WTC11 (cell line): ENCODE data around the gene PAK5. TPM values are rescaled to one million over a fixed set of nuclear protein-coding genes. Genes with fewer than 3 reads are reported as not detected.

ENCODE experiments used
- ATAC-seq: fragments of 200-7000 bp; cut with Tn5 transposase; 2 replicates; pipeline ENCODE4 v1.10.0; 2021; ENCODE audit warnings: mild to moderate bottlenecking, moderate library complexity
- CTCF ChIA-PET: fragments of 300-600 bp; sonication (Branson Sonifier 250); formaldehyde crosslinking; loops from one replicate; lab custom pipeline; 2021; ENCODE audit warnings: antibody characterized with exemption; lab: Charles Lee
- POLR2A ChIA-PET: fragments of 350-600 bp; sonication (Branson Sonifier 250); formaldehyde crosslinking; loops from one replicate; lab custom pipeline; 2021; ENCODE audit warnings: antibody characterized with exemption; lab: Charles Lee
- DNase-seq: peaks from one replicate; pipeline ENCODE4 v3.0.0; 2021; ENCODE audit warnings: low spot score
- H3K27ac Mint-ChIP-seq: 2 replicates; pipeline ENCODE4 v1.8.0; 2021; ENCODE audit warnings: mixed read lengths
- H3K27me3 Mint-ChIP-seq: 2 replicates; pipeline ENCODE4 v1.8.0; 2021; ENCODE audit warnings: low read depth, mild to moderate bottlenecking, moderate library complexity, mixed read lengths
- H3K36me3 Mint-ChIP-seq: 2 replicates; pipeline ENCODE4 v1.8.0; 2021; ENCODE audit warnings: mixed read lengths
- H3K4me1 Mint-ChIP-seq: 2 replicates; pipeline ENCODE4 v1.8.0; 2022; ENCODE audit warnings: mixed read lengths
- H3K4me3 Mint-ChIP-seq: 2 replicates; pipeline ENCODE4 v1.8.0; 2021; ENCODE audit warnings: mild to moderate bottlenecking, moderate library complexity, mixed read lengths
- H3K9me3 Mint-ChIP-seq: 2 replicates; pipeline ENCODE4 v1.8.0; 2021; ENCODE audit warnings: mixed read lengths
- MYBL2 ChIP-seq: sonication (generic); formaldehyde crosslinking; IDR thresholded peaks from 2 replicates; pipeline ENCODE4 v1.8.1; 2023; ENCODE audit warnings: mild to moderate bottlenecking, moderate library complexity, missing genetic modification reagents
- NFYB ChIP-seq: sonication (generic); formaldehyde crosslinking; conservative IDR thresholded peaks from 2 replicates; pipeline ENCODE4 v1.8.0; 2022; ENCODE audit warnings: low read depth, missing genetic modification reagents
- NR1H2 ChIP-seq: sonication (generic); formaldehyde crosslinking; IDR thresholded peaks from 2 replicates; pipeline ENCODE4 v1.9.0; 2021; ENCODE audit warnings: mild to moderate bottlenecking, moderate library complexity, missing genetic modification reagents
- RELA ChIP-seq: sonication (generic); formaldehyde crosslinking; IDR thresholded peaks from 2 replicates; pipeline ENCODE4 v1.8.1; 2022; ENCODE audit warnings: missing genetic modification reagents, mild to moderate bottlenecking, borderline replicate concordance
- SMAD3 ChIP-seq: sonication (generic); formaldehyde crosslinking; IDR thresholded peaks from 2 replicates; pipeline ENCODE4 v1.8.0; 2022; ENCODE audit warnings: missing genetic modification reagents, mild to moderate bottlenecking, borderline replicate concordance
- ZNF232 ChIP-seq: sonication (generic); formaldehyde crosslinking; IDR thresholded peaks from 2 replicates; pipeline ENCODE4 v1.8.0; 2022; ENCODE audit warnings: mild to moderate bottlenecking, missing genetic modification reagents
- ZNF396 ChIP-seq: fragments of 250-450 bp; sonication (Bioruptor Pico); IDR thresholded peaks from 2 replicates; pipeline ENCODE4 v1.8.0; 2021; ENCODE audit warnings: mild to moderate bottlenecking, moderate library complexity, borderline replicate concordance
- ZNF671 ChIP-seq: fragments of 250-450 bp; sonication (Bioruptor Pico); IDR thresholded peaks from 2 replicates; pipeline ENCODE4 v1.8.0; 2021; ENCODE audit warnings: mild to moderate bottlenecking
- total RNA-seq: library from RNA; stranded (reverse); gene quantifications from 3 replicates; pipeline ENCODE4 v1.2.3, GENCODE V29; 2021
- TF ChIP-seq, protein P1 (sequence below): sonication (generic); formaldehyde crosslinking; IDR thresholded peaks from 2 replicates; pipeline ENCODE4 v1.8.1; 2022; ENCODE audit warnings: mild to moderate bottlenecking, moderate library complexity, missing genetic modification reagents
- TF ChIP-seq, protein P2 (sequence below): sonication (generic); formaldehyde crosslinking; IDR thresholded peaks from 2 replicates; pipeline ENCODE4 v1.8.1; 2023; ENCODE audit warnings: mild to moderate bottlenecking, missing genetic modification reagents, moderate library complexity
- TF ChIP-seq, protein P3 (sequence below): sonication (generic); formaldehyde crosslinking; IDR thresholded peaks from 2 replicates; pipeline ENCODE4 v1.8.1; 2022; ENCODE audit warnings: missing genetic modification reagents, borderline replicate concordance
- TF ChIP-seq, protein P4 (sequence below): fragments of 250-450 bp; sonication (Bioruptor Pico); IDR thresholded peaks from 2 replicates; pipeline ENCODE4 v1.9.0; 2021; ENCODE audit warnings: mild to moderate bottlenecking, borderline replicate concordance

The PAK5 gene
- total RNA-seq, 1 experiment from 2014 or later: 0.31 TPM

DNA sequence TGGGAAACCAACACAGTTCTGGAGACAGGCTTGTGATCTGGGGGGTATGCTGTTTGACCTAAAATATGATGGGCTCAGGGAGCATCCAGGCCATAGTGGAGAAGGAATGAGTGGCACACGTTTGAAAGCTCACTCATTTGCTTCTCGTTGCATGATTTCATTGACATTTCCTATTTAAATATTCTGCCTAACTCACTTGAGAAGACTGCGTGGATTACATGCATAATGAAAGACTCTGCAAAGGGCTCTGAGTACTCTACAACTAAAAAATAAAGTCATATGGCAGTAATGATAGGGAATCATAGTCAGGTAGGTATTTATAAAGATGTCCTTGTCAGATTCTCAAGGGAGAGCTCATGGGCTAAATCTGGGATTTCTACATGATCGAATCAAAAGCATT, 206.6 kb downstream of the PAK5 start:
- Mint-ChIP-seq H3K27me3 (no peaks in the 10 kb centered on the region), H3K36me3 (no peaks in the 10 kb centered on the region), H3K4me3 (no peak overlapping the region), H3K4me1 (no peaks in the 10 kb centered on the region), H3K27ac (no peak overlapping the region), H3K9me3 (peaks cover 6% of the 10 kb centered on the region)
- CTCF ChIA-PET: interaction anchor here (1.0 to 1.1 kb wide), 2 partner anchors 251 to 271 kb away, joined by 3 read pairs; no protein-coding TSS in a partner anchor
- POLR2A ChIA-PET: no interaction called here
- DNase-seq (no peak), ATAC-seq (no peak)
- TF ChIP-seq ZNF232: no peak
- no peak for TF ChIP-seq ZNF396 (CRISPR knock-in tag)
- no peak for TF ChIP-seq RELA (CRISPR knock-in tag)
- no peak for TF ChIP-seq ZNF671 (CRISPR knock-in tag)
- TF ChIP-seq, protein P1, sequence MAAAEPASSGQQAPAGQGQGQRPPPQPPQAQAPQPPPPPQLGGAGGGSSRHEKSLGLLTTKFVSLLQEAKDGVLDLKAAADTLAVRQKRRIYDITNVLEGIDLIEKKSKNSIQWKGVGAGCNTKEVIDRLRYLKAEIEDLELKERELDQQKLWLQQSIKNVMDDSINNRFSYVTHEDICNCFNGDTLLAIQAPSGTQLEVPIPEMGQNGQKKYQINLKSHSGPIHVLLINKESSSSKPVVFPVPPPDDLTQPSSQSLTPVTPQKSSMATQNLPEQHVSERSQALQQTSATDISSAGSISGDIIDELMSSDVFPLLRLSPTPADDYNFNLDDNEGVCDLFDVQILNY (CRISPR knock-in tag): no peak
- no peak for TF ChIP-seq NFYB (CRISPR knock-in tag)
- TF ChIP-seq, protein P2, sequence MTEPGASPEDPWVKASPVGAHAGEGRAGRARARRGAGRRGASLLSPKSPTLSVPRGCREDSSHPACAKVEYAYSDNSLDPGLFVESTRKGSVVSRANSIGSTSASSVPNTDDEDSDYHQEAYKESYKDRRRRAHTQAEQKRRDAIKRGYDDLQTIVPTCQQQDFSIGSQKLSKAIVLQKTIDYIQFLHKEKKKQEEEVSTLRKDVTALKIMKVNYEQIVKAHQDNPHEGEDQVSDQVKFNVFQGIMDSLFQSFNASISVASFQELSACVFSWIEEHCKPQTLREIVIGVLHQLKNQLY (CRISPR knock-in tag): no peak
- TF ChIP-seq SMAD3 (CRISPR knock-in tag): no peak

DNA sequence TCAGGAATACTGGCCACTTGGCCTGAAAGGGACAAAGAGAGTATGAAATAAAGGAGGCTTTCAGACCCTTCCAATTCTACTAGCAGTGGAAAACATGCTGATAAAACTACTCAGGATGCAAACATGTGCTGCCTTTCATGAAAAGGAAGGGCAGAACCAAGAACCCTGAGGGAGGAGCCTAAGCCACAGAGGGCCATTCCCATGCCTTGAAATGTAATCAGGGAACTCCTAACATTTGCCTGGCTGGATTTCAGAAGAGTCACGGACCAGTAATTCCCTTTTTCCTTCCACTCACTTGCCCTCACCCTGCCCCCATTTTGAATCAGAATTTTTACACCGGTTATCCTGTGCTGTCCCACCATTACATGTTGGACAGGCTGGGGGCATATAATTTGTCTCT, 208.3 kb downstream of the PAK5 start:
- DNase-seq: no peak
- H3K9me3 Mint-ChIP-seq: peaks cover 8% of the 10 kb centered on the region
- peak; percentile 72 for ATAC-seq
- ChIA-PET CTCF (no interaction called here), POLR2A (interaction anchor here (0.5 kb wide), 1 partner anchor 63 kb away, joined by 3 read pairs; no protein-coding TSS in a partner anchor)
- no peak overlapping the region for H3K27ac Mint-ChIP-seq
- H3K36me3 Mint-ChIP-seq: no peaks in the 10 kb centered on the region
- no peaks in the 10 kb centered on the region for H3K4me1 Mint-ChIP-seq
- no peak overlapping the region for H3K4me3 Mint-ChIP-seq
- H3K27me3 Mint-ChIP-seq: no peaks in the 10 kb centered on the region
- TF ChIP-seq, protein P3, sequence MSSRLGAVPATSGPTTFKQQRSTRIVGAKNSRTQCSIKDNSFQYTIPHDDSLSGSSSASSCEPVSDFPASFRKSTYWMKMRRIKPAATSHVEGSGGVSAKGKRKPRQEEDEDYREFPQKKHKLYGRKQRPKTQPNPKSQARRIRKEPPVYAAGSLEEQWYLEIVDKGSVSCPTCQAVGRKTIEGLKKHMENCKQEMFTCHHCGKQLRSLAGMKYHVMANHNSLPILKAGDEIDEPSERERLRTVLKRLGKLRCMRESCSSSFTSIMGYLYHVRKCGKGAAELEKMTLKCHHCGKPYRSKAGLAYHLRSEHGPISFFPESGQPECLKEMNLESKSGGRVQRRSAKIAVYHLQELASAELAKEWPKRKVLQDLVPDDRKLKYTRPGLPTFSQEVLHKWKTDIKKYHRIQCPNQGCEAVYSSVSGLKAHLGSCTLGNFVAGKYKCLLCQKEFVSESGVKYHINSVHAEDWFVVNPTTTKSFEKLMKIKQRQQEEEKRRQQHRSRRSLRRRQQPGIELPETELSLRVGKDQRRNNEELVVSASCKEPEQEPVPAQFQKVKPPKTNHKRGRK (CRISPR knock-in tag): no peak
- TF ChIP-seq, protein P4, sequence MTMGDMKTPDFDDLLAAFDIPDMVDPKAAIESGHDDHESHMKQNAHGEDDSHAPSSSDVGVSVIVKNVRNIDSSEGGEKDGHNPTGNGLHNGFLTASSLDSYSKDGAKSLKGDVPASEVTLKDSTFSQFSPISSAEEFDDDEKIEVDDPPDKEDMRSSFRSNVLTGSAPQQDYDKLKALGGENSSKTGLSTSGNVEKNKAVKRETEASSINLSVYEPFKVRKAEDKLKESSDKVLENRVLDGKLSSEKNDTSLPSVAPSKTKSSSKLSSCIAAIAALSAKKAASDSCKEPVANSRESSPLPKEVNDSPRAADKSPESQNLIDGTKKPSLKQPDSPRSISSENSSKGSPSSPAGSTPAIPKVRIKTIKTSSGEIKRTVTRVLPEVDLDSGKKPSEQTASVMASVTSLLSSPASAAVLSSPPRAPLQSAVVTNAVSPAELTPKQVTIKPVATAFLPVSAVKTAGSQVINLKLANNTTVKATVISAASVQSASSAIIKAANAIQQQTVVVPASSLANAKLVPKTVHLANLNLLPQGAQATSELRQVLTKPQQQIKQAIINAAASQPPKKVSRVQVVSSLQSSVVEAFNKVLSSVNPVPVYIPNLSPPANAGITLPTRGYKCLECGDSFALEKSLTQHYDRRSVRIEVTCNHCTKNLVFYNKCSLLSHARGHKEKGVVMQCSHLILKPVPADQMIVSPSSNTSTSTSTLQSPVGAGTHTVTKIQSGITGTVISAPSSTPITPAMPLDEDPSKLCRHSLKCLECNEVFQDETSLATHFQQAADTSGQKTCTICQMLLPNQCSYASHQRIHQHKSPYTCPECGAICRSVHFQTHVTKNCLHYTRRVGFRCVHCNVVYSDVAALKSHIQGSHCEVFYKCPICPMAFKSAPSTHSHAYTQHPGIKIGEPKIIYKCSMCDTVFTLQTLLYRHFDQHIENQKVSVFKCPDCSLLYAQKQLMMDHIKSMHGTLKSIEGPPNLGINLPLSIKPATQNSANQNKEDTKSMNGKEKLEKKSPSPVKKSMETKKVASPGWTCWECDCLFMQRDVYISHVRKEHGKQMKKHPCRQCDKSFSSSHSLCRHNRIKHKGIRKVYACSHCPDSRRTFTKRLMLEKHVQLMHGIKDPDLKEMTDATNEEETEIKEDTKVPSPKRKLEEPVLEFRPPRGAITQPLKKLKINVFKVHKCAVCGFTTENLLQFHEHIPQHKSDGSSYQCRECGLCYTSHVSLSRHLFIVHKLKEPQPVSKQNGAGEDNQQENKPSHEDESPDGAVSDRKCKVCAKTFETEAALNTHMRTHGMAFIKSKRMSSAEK (CRISPR knock-in tag): no peak
- TF ChIP-seq NR1H2 (CRISPR knock-in tag): no peak

DNA sequence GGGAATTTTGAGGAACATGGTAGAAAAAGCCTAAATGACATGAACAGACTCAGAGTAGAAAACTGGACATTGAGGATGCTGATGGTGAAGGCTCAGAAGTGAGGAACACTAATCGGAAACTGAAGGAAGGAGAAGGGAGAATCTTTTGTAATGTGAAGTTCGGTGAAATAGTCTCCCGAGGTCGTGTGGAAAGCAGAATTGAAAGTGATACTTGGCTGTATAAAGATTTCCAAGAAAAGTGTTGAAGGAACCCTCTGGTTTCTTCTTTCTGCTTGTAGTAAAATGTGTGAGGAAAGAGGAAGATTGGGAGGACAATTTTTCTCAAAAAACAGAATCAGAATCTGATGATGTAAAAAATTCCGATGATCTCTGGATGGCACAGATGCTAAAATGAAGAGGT, 209.0 kb downstream of the PAK5 start:
- no peaks in the 10 kb centered on the region for H3K4me1 Mint-ChIP-seq
- H3K9me3 Mint-ChIP-seq: peaks cover 15% of the 10 kb centered on the region
- DNase-seq (no peak), ATAC-seq (no peak)
- peaks cover 3% of the 10 kb centered on the region; the same call in 1 of the 2 replicates for H3K36me3 Mint-ChIP-seq
- TF ChIP-seq MYBL2 (no peak), SMAD3 (CRISPR knock-in tag) (no peak)
- no peaks in the 10 kb centered on the region for H3K27me3 Mint-ChIP-seq
- ChIA-PET CTCF (interaction anchor here (3.9 kb wide), 1 partner anchor 13 kb away, joined by 28 read pairs; no protein-coding TSS in a partner anchor), POLR2A (no interaction called here)
- no peak overlapping the region for H3K27ac Mint-ChIP-seq
- no peak overlapping the region for H3K4me3 Mint-ChIP-seq
